ENCODE results near the gene AFAP1. TPM values are rescaled to one million over a fixed set of nuclear protein-coding genes. Genes with fewer than 3 reads are reported as not detected.

Gene AFAP1
- total RNA-seq, 1 donor from 2014 or later, result 55.6 TPM

GRCh38 chr4:7816771-7817170, 122.9 kb downstream of the AFAP1 start:
- peaks cover 4% of the 10 kb centered on the region for H3K36me3 ChIP-seq (ENCODE audit: control insufficient read depth, insufficient read depth, low read length)
- TF ChIP-seq CTCF (IDR thresholded peaks at IDR 0.05; ENCODE audit: insufficient read depth, low read length, poor library complexity, severe bottlenecking), result no peak
- DNase-seq (ENCODE audit: low read depth), result no peak
- no peaks in the 10 kb centered on the region for H3K27me3 ChIP-seq (ENCODE audit: control insufficient read depth, insufficient read depth, low read length)
- H3K4me3 ChIP-seq (ENCODE audit: low read depth, low read length), result no peak overlapping the region

- Histone ChIP-seq H3K27me3 (ENCODE audit: control insufficient read depth, insufficient read depth, low read length) (no peaks in the 10 kb centered on the region), H3K4me3 (ENCODE audit: low read depth, low read length) (no peak overlapping the region), H3K36me3 (ENCODE audit: control insufficient read depth, insufficient read depth, low read length) (peaks cover 4% of the 10 kb centered on the region)
- no peak for DNase-seq (ENCODE audit: low read depth)
- no peak for TF ChIP-seq CTCF (IDR thresholded peaks at IDR 0.05; ENCODE audit: insufficient read depth, low read length, poor library complexity, severe bottlenecking)
These were observed 123.7 kb downstream of the AFAP1 start for GRCh38 chr4:7815981-7816380.

GRCh38 chr4:7815562-7815961, 124.1 kb downstream of the AFAP1 start:
- Histone ChIP-seq H3K27me3 (ENCODE audit: control insufficient read depth, insufficient read depth, low read length) (no peaks in the 10 kb centered on the region), H3K4me3 (ENCODE audit: low read depth, low read length) (no peak overlapping the region), H3K36me3 (ENCODE audit: control insufficient read depth, insufficient read depth, low read length) (peaks cover 4% of the 10 kb centered on the region)
- no peak for TF ChIP-seq CTCF (IDR thresholded peaks at IDR 0.05; ENCODE audit: insufficient read depth, low read length, poor library complexity, severe bottlenecking)
- DNase-seq (ENCODE audit: low read depth), result no peak

GRCh38 chr4:7814451-7814850, 125.2 kb downstream of the AFAP1 start:
- H3K36me3 ChIP-seq (ENCODE audit: control insufficient read depth, insufficient read depth, low read length), result peaks cover 4% of the 10 kb centered on the region
- no peak overlapping the region for H3K4me3 ChIP-seq (ENCODE audit: low read depth, low read length)
- H3K27me3 ChIP-seq (ENCODE audit: control insufficient read depth, insufficient read depth, low read length), result no peaks in the 10 kb centered on the region
- TF ChIP-seq CTCF (IDR thresholded peaks at IDR 0.05; ENCODE audit: insufficient read depth, low read length, poor library complexity, severe bottlenecking), result no peak
- no peak for DNase-seq (ENCODE audit: low read depth)

GRCh38 chr4:7813674-7814073, 126.0 kb downstream of the AFAP1 start:
- Histone ChIP-seq H3K27me3 (ENCODE audit: control insufficient read depth, insufficient read depth, low read length) (no peaks in the 10 kb centered on the region), H3K36me3 (ENCODE audit: control insufficient read depth, insufficient read depth, low read length) (peaks cover 5% of the 10 kb centered on the region), H3K4me3 (ENCODE audit: low read depth, low read length) (no peak overlapping the region)
- peak; percentile 67 for DNase-seq (ENCODE audit: low read depth)
- no peak for TF ChIP-seq CTCF (IDR thresholded peaks at IDR 0.05; ENCODE audit: insufficient read depth, low read length, poor library complexity, severe bottlenecking)

- H3K36me3 ChIP-seq (ENCODE audit: control insufficient read depth, insufficient read depth, low read length), result peaks cover 6% of the 10 kb centered on the region
- no peak overlapping the region for H3K4me3 ChIP-seq (ENCODE audit: low read depth, low read length)
- TF ChIP-seq CTCF (IDR thresholded peaks at IDR 0.05; ENCODE audit: insufficient read depth, low read length, poor library complexity, severe bottlenecking), result no peak
- DNase-seq (ENCODE audit: low read depth), result no peak
- no peaks in the 10 kb centered on the region for H3K27me3 ChIP-seq (ENCODE audit: control insufficient read depth, insufficient read depth, low read length)
These were observed 126.7 kb downstream of the AFAP1 start for GRCh38 chr4:7812921-7813320.

Data from kidney epithelial cell (primary cell).